OCI-LY1 (cell line): ENCODE measurements around the gene PELO.
"Not testable (repeated sequence)": the region's sequence is repeated elsewhere in the genome, so short reads cannot be mapped to it uniquely, and the experiment has no call there.

Source experiments
- H2AFZ ChIP-seq: fragments of 200-600 bp; sonication (generic), shearing (Covaris generic); 2 replicates; pipeline ENCODE4 v1.6.0; 2014; ENCODE audit warnings: antibody characterized with exemption, mild to moderate bottlenecking, low read length
- H3F3A ChIP-seq: fragments of 200-600 bp; sonication (generic), shearing (Covaris generic); 2 replicates; pipeline ENCODE4 v1.6.0; 2014; ENCODE audit warnings: mild to moderate bottlenecking, antibody characterized with exemption, low read length, moderate library complexity; ENCODE audit not compliant: insufficient read depth
- H3K27ac ChIP-seq: fragments of 200-600 bp; sonication (generic); 2 replicates; pipeline ENCODE4 v1.5.1; 2014; ENCODE audit warnings: low read length, mixed run types, mild to moderate bottlenecking, low read depth; ENCODE audit not compliant: poor library complexity, severe bottlenecking
- H3K27me3 ChIP-seq: fragments of 200-600 bp; sonication (generic); 2 replicates; pipeline ENCODE4 v1.6.0; 2014; ENCODE audit warnings: antibody characterized with exemption, mild to moderate bottlenecking, low read length, moderate library complexity; ENCODE audit not compliant: insufficient read depth
- H3K36me3 ChIP-seq: fragments of 200-600 bp; sonication (generic); 2 replicates; pipeline ENCODE4 v1.6.1; 2014; ENCODE audit warnings: mild to moderate bottlenecking, antibody characterized with exemption, low read length, moderate library complexity, mixed read lengths; ENCODE audit not compliant: insufficient read depth
- H3K4me1 ChIP-seq: fragments of 200-600 bp; sonication (generic); 2 replicates; pipeline ENCODE4 v1.5.1; 2014; ENCODE audit warnings: mild to moderate bottlenecking, low read length, moderate library complexity; ENCODE audit not compliant: insufficient read depth, severe bottlenecking
- H3K4me2 ChIP-seq: fragments of 200-600 bp; sonication (generic), shearing (Covaris generic); 2 replicates; pipeline ENCODE4 v1.6.1; 2014; ENCODE audit warnings: low read length
- H3K4me3 ChIP-seq: fragments of 200-600 bp; sonication (generic); 2 replicates; pipeline ENCODE4 v1.5.1; 2014; ENCODE audit warnings: low read length, low read depth, mild to moderate bottlenecking, mixed read lengths; ENCODE audit not compliant: poor library complexity, severe bottlenecking
- H3K79me2 ChIP-seq: fragments of 200-600 bp; shearing (Covaris generic); 2 replicates; pipeline ENCODE4 v1.6.1; 2016; ENCODE audit warnings: mixed run types, low read length, mixed read lengths; ENCODE audit not compliant: insufficient read depth
- H3K9ac ChIP-seq: fragments of 200-600 bp; sonication (generic), shearing (Covaris generic); 2 replicates; pipeline ENCODE4 v1.6.1; 2014; ENCODE audit warnings: mild to moderate bottlenecking, low read length, mixed read lengths
- H3K9me2 ChIP-seq: fragments of 200-600 bp; sonication (generic), shearing (Covaris generic); 2 replicates; pipeline ENCODE4 v1.6.1; 2014; ENCODE audit warnings: low read depth, mild to moderate bottlenecking, low read length, mixed read lengths
- H3K9me3 ChIP-seq: fragments of 200-600 bp; shearing (Covaris generic); 2 replicates; pipeline ENCODE4 v1.6.1; 2014; ENCODE audit warnings: low read length, mixed read lengths
- H4K20me1 ChIP-seq: fragments of 200-600 bp; sonication (generic), shearing (Covaris generic); 2 replicates; pipeline ENCODE4 v1.6.0; 2016; ENCODE audit warnings: mild to moderate bottlenecking, low read length; ENCODE audit not compliant: insufficient read depth
- CTCF ChIP-seq: fragments of 200-600 bp; sonication (generic), shearing (Covaris generic); IDR thresholded peaks from 2 replicates; pipeline ENCODE4 v1.5.1; 2017; ENCODE audit warnings: mild to moderate bottlenecking, antibody characterized with exemption, low read length, moderate library complexity, mixed read lengths
- EZH2 ChIP-seq: fragments of 200-600 bp; sonication (generic), shearing (Covaris generic); IDR thresholded peaks from 2 replicates; pipeline ENCODE4 v1.8.0; 2017; ENCODE audit warnings: borderline replicate concordance, mixed run types, mild to moderate bottlenecking, antibody characterized with exemption, low read length, moderate library complexity, mixed read lengths

PELO gene

GRCh38 chr5:52743012-52743411, 44.7 kb upstream of the PELO start:
- Histone ChIP-seq H3F3A (no peaks in the 10 kb centered on the region), H3K79me2 (no peaks in the 10 kb centered on the region), H3K4me1 (no peaks in the 10 kb centered on the region), H3K9ac (no peak overlapping the region), H4K20me1 (no peaks in the 10 kb centered on the region), H3K9me2 (no peaks in the 10 kb centered on the region), H2AFZ (no peak overlapping the region), H3K27ac (no peak overlapping the region), H3K9me3 (no peaks in the 10 kb centered on the region), H3K4me2 (no peak overlapping the region), H3K36me3 (no peaks in the 10 kb centered on the region), H3K4me3 (no peak overlapping the region), H3K27me3 (0 out of 2 replicates have a peak, but pooled peaks cover 4% of the 10 kb centered on the region)
- TF ChIP-seq CTCF (no peak), EZH2 (no peak)

GRCh38 chr5:52743529-52743928, 44.2 kb upstream of the PELO start:
- H3F3A ChIP-seq: no peaks in the 10 kb centered on the region
- H3K9ac ChIP-seq: no peak overlapping the region
- no peak overlapping the region for H2AFZ ChIP-seq
- no peak overlapping the region for H3K4me3 ChIP-seq
- H3K4me2 ChIP-seq: no peak overlapping the region
- no peaks in the 10 kb centered on the region for H4K20me1 ChIP-seq
- TF ChIP-seq CTCF: no peak
- no peak for TF ChIP-seq EZH2
- no peaks in the 10 kb centered on the region for H3K9me2 ChIP-seq
- no peaks in the 10 kb centered on the region for H3K36me3 ChIP-seq
- 0 out of 2 replicates have a peak, but pooled peaks cover 4% of the 10 kb centered on the region for H3K27me3 ChIP-seq
- H3K27ac ChIP-seq: no peak overlapping the region
- no peaks in the 10 kb centered on the region for H3K9me3 ChIP-seq
- no peaks in the 10 kb centered on the region for H3K79me2 ChIP-seq
- no peaks in the 10 kb centered on the region for H3K4me1 ChIP-seq

GRCh38 chr5:52743970-52744369, 43.7 kb upstream of the PELO start:
- no peak overlapping the region for H2AFZ ChIP-seq
- no peaks in the 10 kb centered on the region for H3K9me2 ChIP-seq
- H3K27ac ChIP-seq: no peak overlapping the region
- no peak overlapping the region for H3K4me2 ChIP-seq
- no peaks in the 10 kb centered on the region for H3K36me3 ChIP-seq
- no peak overlapping the region for H3K4me3 ChIP-seq
- no peaks in the 10 kb centered on the region for H3F3A ChIP-seq
- TF ChIP-seq EZH2 (no peak), CTCF (no peak)
- 0 out of 2 replicates have a peak, but pooled peaks cover 4% of the 10 kb centered on the region for H3K27me3 ChIP-seq
- H3K4me1 ChIP-seq: no peaks in the 10 kb centered on the region
- H4K20me1 ChIP-seq: no peaks in the 10 kb centered on the region
- H3K9me3 ChIP-seq: no peaks in the 10 kb centered on the region
- no peaks in the 10 kb centered on the region for H3K79me2 ChIP-seq
- no peak overlapping the region for H3K9ac ChIP-seq

DNA sequence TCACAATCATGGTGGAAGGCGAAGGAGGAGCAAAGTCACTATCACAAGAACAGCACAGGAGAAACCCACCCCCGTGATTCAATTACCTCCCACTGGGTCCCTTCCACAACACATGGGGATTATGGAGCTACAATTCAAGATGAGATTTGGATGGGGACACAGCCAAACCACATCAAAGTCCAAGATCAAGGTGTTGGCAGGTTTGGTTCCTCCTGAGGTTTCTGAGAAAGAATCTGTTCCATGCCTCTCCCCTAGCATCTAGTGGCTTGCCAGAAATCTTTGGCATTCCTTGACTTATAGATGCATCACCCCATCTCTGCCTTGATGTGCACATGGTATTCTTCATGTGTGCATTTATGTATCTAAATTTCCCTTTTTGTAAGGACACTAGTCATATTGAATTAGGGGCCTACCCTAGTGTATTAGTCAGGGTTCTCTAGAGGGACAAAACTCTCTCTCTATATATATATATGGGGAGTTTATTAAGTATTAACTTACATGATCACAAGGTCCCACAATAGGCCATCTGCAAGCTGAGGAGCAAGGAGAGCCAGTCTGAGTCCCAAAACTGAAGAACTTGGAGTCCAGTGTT, 42.8 kb upstream of the PELO start:
- H3K9ac ChIP-seq, H3K27me3 ChIP-seq, H3F3A ChIP-seq, H3K4me3 ChIP-seq, H3K9me3 ChIP-seq, H3K36me3 ChIP-seq, H3K9me2 ChIP-seq, H3K27ac ChIP-seq, H2AFZ ChIP-seq, H3K79me2 ChIP-seq, H3K4me1 ChIP-seq, H3K4me2 ChIP-seq, H4K20me1 ChIP-seq: not testable (repeated sequence)
